WI38 (cell line): ENCODE measurements around the gene SERP2.

Experiments
- H3K4me3 ChIP-seq: 2 replicates; pipeline ENCODE4 v1.5.1; 2011; ENCODE audit warnings: low read depth, mild to moderate bottlenecking, control low read depth, low read length
- CTCF ChIP-seq: IDR thresholded peaks from 2 replicates; pipeline ENCODE4 v1.5.1; 2012; ENCODE audit warnings: low read depth, mild to moderate bottlenecking, control low read depth, low read length

Gene SERP2

DNA sequence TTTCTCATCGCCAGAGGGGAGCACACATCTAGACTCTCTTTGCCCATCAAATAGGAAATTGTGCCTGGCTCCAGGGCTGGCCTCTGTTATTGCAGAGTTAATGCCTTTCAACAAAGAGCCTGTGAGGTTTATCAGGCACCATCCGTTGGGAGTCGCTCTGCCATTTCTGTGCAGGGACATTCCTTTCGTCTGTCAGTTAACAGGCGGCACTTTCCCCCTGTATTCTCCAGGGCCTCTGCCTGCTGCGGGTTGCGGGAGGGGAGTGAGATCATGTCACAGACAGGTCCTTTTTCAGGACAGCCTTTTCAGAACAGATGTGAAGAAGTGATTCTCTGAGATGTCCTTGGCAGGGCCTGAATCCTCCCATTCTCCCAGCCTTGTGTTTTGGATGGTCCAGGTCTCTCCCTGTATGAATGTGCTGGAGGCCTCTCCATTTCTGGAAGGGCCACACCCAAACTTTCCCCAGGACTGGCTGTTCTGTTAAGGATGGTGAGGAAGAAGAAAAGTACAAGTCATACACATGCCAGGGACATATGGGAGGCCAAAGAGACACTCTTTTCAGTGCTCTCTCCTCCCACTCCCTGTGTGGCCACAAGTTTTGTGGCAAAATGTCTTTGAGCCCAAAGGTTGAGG is 14.9 kb downstream of the SERP2 start:
- H3K4me3 ChIP-seq, result no peak overlapping the region
- no peak for TF ChIP-seq CTCF

GRCh38 chr13:44389060-44389666 is 15.5 kb downstream of the SERP2 start:
- no peak for TF ChIP-seq CTCF
- H3K4me3 ChIP-seq, result no peak overlapping the region

GRCh38 chr13:44389876-44390275 is 16.3 kb downstream of the SERP2 start:
- no peak for TF ChIP-seq CTCF
- H3K4me3 ChIP-seq, result no peak overlapping the region

- no peak for TF ChIP-seq CTCF
- H3K4me3 ChIP-seq, result no peak overlapping the region
Observed at GRCh38 chr13:44393391-44393790, 19.8 kb downstream of the SERP2 start.

- no peak overlapping the region for H3K4me3 ChIP-seq
- no peak for TF ChIP-seq CTCF
Observed at GRCh38 chr13:44394658-44395057, 21.0 kb downstream of the SERP2 start.

GRCh38 chr13:44395976-44396694 is 22.5 kb downstream of the SERP2 start:
- no peak overlapping the region for H3K4me3 ChIP-seq
- TF ChIP-seq CTCF, result no peak
